ENCODE measurements around the gene FSIP1. TPM values are rescaled to one million over a fixed set of nuclear protein-coding genes. Genes with fewer than 3 reads are reported as not detected.

The FSIP1 gene
- total and polyA plus RNA-seq, 2 donors from 2014 or later = 0.75 to 2.4 TPM

GRCh38 chr15:39608185-39609139 lies 174.2 kb downstream of the FSIP1 start:
- no peak overlapping the region for H3K4me3 ChIP-seq (ENCODE audit: low read length in 3 of 3)
- no peak overlapping the region for H3K9ac ChIP-seq (ENCODE audit: low read length in 3 of 3)
- no peak for TF ChIP-seq CTCF (IDR thresholded peaks at IDR 0.05; ENCODE audit: borderline replicate concordance, extremely low read depth, insufficient read depth)
- H3K27me3 ChIP-seq (ENCODE audit: control insufficient read depth, insufficient read depth, low read length) = no peaks in the 10 kb centered on the region
- DNase-seq = no peak
- no peak for FAIRE-seq
- no peaks in the 10 kb centered on the region for H3K4me1 ChIP-seq (ENCODE audit: control insufficient read depth in 2 of 3, insufficient read depth in 2 of 3, low read depth in 1 of 3, low read length in 3 of 3)
- H3K27ac ChIP-seq (ENCODE audit: low read depth in 2 of 2, low read length in 2 of 2) = no peak overlapping the region
- peaks cover 0 to 10% (median 3%) of the 10 kb centered on the region in 3 donors for H3K9me3 ChIP-seq (ENCODE audit: control insufficient read depth in 2 of 3, insufficient read depth in 1 of 3, low read length in 3 of 3)
- no peaks in the 10 kb centered on the region for H3K36me3 ChIP-seq (ENCODE audit: control insufficient read depth in 2 of 3, insufficient read depth in 3 of 3, low read length in 3 of 3)
- intact Hi-C loops (cut with DNase I) = no loop called here

GRCh38 chr15:39605146-39605545 lies 177.5 kb downstream of the FSIP1 start:
- no peak overlapping the region for H3K27ac ChIP-seq (ENCODE audit: low read depth in 2 of 2, low read length in 2 of 2)
- TF ChIP-seq CTCF (IDR thresholded peaks at IDR 0.05; ENCODE audit: borderline replicate concordance, extremely low read depth, insufficient read depth) = no peak

GRCh38 chr15:39602143-39602542 lies 180.5 kb downstream of the FSIP1 start:
- H3K27me3 ChIP-seq (ENCODE audit: control insufficient read depth, insufficient read depth, low read length) = no peaks in the 10 kb centered on the region
- no peaks in the 10 kb centered on the region for H3K9me3 ChIP-seq (ENCODE audit: control insufficient read depth in 2 of 3, insufficient read depth in 1 of 3, low read length in 3 of 3)
- H3K27ac ChIP-seq (ENCODE audit: low read depth in 2 of 2, low read length in 2 of 2) = no peak overlapping the region
- DNase-seq (no peak), FAIRE-seq (no peak)
- no peak overlapping the region for H3K4me3 ChIP-seq (ENCODE audit: low read length in 3 of 3)
- peaks cover 0 to 2% (median 0%) of the 10 kb centered on the region in 3 donors for H3K36me3 ChIP-seq (ENCODE audit: control insufficient read depth in 2 of 3, insufficient read depth in 3 of 3, low read length in 3 of 3)
- no peak overlapping the region for H3K9ac ChIP-seq (ENCODE audit: low read length in 3 of 3)
- no peak for TF ChIP-seq CTCF (IDR thresholded peaks at IDR 0.05; ENCODE audit: borderline replicate concordance, extremely low read depth, insufficient read depth)
- intact Hi-C loops (cut with DNase I) = no loop called here
- H3K4me1 ChIP-seq (ENCODE audit: control insufficient read depth in 2 of 3, insufficient read depth in 2 of 3, low read depth in 1 of 3, low read length in 3 of 3) = no peaks in the 10 kb centered on the region

More at GRCh38 chr15:39605146-39605545, 177.5 kb downstream of the FSIP1 start:
- intact Hi-C loops (cut with DNase I) = no loop called here
- Histone ChIP-seq H3K4me3 (ENCODE audit: low read length in 3 of 3) (no peak overlapping the region), H3K36me3 (ENCODE audit: control insufficient read depth in 2 of 3, insufficient read depth in 3 of 3, low read length in 3 of 3) (no peaks in the 10 kb centered on the region), H3K27me3 (ENCODE audit: control insufficient read depth, insufficient read depth, low read length) (no peaks in the 10 kb centered on the region), H3K9me3 (ENCODE audit: control insufficient read depth in 2 of 3, insufficient read depth in 1 of 3, low read length in 3 of 3) (peaks cover 0 to 5% (median 3%) of the 10 kb centered on the region in 3 donors), H3K9ac (ENCODE audit: low read length in 3 of 3) (no peak overlapping the region), H3K4me1 (ENCODE audit: control insufficient read depth in 2 of 3, insufficient read depth in 2 of 3, low read depth in 1 of 3, low read length in 3 of 3) (no peaks in the 10 kb centered on the region)
- DNase-seq (no peak), FAIRE-seq (no peak)
